ENCODE measurements around the gene PTPRM. TPM values are rescaled to one million over a fixed set of nuclear protein-coding genes. Genes with fewer than 3 reads are reported as not detected.

The PTPRM gene
- total and polyA plus RNA-seq, 2 of the 8 experiments (the other 6 are each of a cell fraction or from before 2014, with no cell fraction given), result 4.1 to 7.0 TPM

DNA sequence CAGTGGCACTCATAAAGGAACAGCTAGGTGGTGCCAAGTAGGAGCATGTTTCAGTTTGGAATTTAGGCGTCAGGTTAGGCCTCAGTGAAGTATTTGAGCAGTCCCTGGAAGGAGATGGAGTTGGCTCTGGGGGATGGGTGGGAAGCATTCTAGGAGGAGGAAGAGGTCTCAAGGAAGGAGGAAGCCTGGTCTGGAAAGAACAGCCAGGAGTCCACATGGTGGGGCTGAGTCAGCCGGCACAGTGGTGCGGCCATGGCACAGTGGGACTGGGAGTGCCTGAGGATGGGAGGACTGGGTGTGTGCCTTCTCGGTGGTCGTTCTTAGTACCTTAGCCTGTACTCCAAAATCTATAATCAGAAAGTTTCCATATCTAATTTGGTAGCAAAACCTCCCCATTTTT is 373.3 kb downstream of the PTPRM start:
- H3K4me3 ChIP-seq (ENCODE audit: extremely low read depth in 1 of 4, insufficient read depth in 2 of 4, low read depth in 3 of 4, low read length in 4 of 4), result no peak overlapping the region
- H4K8ac ChIP-seq (ENCODE audit: extremely low read depth, insufficient read depth, low read length), result no peak overlapping the region
- no peak overlapping the region for H3K4me2 ChIP-seq (ENCODE audit: insufficient read depth in 1 of 2, low read depth in 2 of 2, low read length in 2 of 2)
- H2BK5ac ChIP-seq (ENCODE audit: low read depth, low read length), result no peak overlapping the region
- no peak overlapping the region for H3K18ac ChIP-seq (ENCODE audit: extremely low read depth, low read length)
- WGBS, 2 experiments (ENCODE audit: extremely low coverage in 1 of 2, insufficient coverage in 1 of 2, insufficient read length in 1 of 2, insufficient replicate concordance in 2 of 2, low coverage in 1 of 2, low lambda C conversion rate in 2 of 2, missing lambda C conversion rate in 1 of 2), result 96% methylated on average over 5 of the region's 5 CpGs; no CpG with 5 or more reads in 1 of the 2 experiments
- H3K27ac ChIP-seq (ENCODE audit: low read depth, low read length), result no peak overlapping the region
- no peaks in the 10 kb centered on the region for H3K79me2 ChIP-seq (ENCODE audit: control insufficient read depth in 1 of 2, insufficient read depth in 2 of 2, low read length in 2 of 2)
- H2AK5ac ChIP-seq (ENCODE audit: low read depth, low read length), result no peak overlapping the region
- no peaks in the 10 kb centered on the region for H3K79me1 ChIP-seq (ENCODE audit: low read depth, low read length)
- H3K14ac ChIP-seq (ENCODE audit: insufficient read length), result no peak overlapping the region
- no peak overlapping the region for H2AFZ ChIP-seq (ENCODE audit: low read length)
- no peak overlapping the region for H2BK15ac ChIP-seq (ENCODE audit: low read length)
- no peak overlapping the region for H2BK20ac ChIP-seq (ENCODE audit: low read length)
- H3K23ac ChIP-seq (ENCODE audit: insufficient read length), result no peak overlapping the region
- H3K56ac ChIP-seq (replicated peaks; ENCODE audit: insufficient read length, low read depth, low read length), result no peak overlapping the region
- ChIA-PET POLR2A (ENCODE audit: partially characterized antibody) (no interaction called here), CTCF (ENCODE audit: partially characterized antibody) (interaction anchor here (0.6 to 0.9 kb wide), 3 partner anchors 10 to 794 kb away, joined by 3 to 6 read pairs (median 4); no protein-coding TSS in a partner anchor)
- no peak overlapping the region for H2BK120ac ChIP-seq (replicated peaks; ENCODE audit: low read depth, low read length)
- DNase-seq (ENCODE audit: low read depth in 1 of 2, low spot score in 2 of 2), result no peak
- no peaks in the 10 kb centered on the region for H3K27me3 ChIP-seq (replicated peaks in 1 of 4; ENCODE audit: control insufficient read depth in 3 of 4, extremely low read depth in 1 of 4, insufficient read depth in 3 of 4, low read length in 3 of 4)
- H4K5ac ChIP-seq (ENCODE audit: insufficient read length, low read depth, low read length), result no peak overlapping the region
- no peak overlapping the region for H3K9ac ChIP-seq (replicated peaks in 1 of 4; ENCODE audit: extremely low read depth in 1 of 4, low read depth in 3 of 4, low read length in 3 of 4)
- peaks cover 0 to 5% of the 10 kb centered on the region in 2 experiments; a peak in 1 of 4 replicates for H3K9me3 ChIP-seq (ENCODE audit: insufficient read depth in 2 of 2, low read depth in 1 of 2, low read length in 1 of 2)
- no peaks in the 10 kb centered on the region for H3K36me3 ChIP-seq (ENCODE audit: control insufficient read depth in 2 of 4, insufficient read depth in 4 of 4, low read length in 3 of 4)
- H3K4me1 ChIP-seq (replicated peaks in 1 of 4; ENCODE audit: control insufficient read depth in 3 of 4, insufficient read depth in 4 of 4, low read length in 3 of 4), result no peaks in the 10 kb centered on the region
- no peak overlapping the region for H2BK12ac ChIP-seq (ENCODE audit: low read depth, low read length)
- no peaks in the 10 kb centered on the region for H3K23me2 ChIP-seq (ENCODE audit: low read depth, low read length)
- TF ChIP-seq SUZ12 (IDR thresholded peaks at IDR 0.05; ENCODE audit: low read length) (no peak), BACH1 (IDR thresholded peaks at IDR 0.05; ENCODE audit: low read length) (no peak), MAFK (IDR thresholded peaks at IDR 0.05; ENCODE audit: low read depth, low read length) (no peak), EGR1 (IDR thresholded peaks at IDR 0.05; ENCODE audit: borderline replicate concordance, low read depth, low read length) (no peak), KDM5A (IDR thresholded peaks at IDR 0.05; ENCODE audit: low read length) (no peak), TAF7 (optimal IDR thresholded peaks at IDR 0.05; ENCODE audit: borderline replicate concordance, low read depth, low read length) (no peak), EP300 (IDR thresholded peaks at IDR 0.05; ENCODE audit: borderline replicate concordance in 1 of 2, low read depth in 2 of 2, low read length in 2 of 2) (no peak)
- TF ChIP-seq, protein P1, sequence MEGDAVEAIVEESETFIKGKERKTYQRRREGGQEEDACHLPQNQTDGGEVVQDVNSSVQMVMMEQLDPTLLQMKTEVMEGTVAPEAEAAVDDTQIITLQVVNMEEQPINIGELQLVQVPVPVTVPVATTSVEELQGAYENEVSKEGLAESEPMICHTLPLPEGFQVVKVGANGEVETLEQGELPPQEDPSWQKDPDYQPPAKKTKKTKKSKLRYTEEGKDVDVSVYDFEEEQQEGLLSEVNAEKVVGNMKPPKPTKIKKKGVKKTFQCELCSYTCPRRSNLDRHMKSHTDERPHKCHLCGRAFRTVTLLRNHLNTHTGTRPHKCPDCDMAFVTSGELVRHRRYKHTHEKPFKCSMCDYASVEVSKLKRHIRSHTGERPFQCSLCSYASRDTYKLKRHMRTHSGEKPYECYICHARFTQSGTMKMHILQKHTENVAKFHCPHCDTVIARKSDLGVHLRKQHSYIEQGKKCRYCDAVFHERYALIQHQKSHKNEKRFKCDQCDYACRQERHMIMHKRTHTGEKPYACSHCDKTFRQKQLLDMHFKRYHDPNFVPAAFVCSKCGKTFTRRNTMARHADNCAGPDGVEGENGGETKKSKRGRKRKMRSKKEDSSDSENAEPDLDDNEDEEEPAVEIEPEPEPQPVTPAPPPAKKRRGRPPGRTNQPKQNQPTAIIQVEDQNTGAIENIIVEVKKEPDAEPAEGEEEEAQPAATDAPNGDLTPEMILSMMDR (IDR thresholded peaks at IDR 0.05; ENCODE audit: control extremely low read depth in 1 of 3, insufficient read depth in 1 of 3, low read depth in 1 of 3, low read length in 3 of 3), result no peak
- TF ChIP-seq, protein P2, sequence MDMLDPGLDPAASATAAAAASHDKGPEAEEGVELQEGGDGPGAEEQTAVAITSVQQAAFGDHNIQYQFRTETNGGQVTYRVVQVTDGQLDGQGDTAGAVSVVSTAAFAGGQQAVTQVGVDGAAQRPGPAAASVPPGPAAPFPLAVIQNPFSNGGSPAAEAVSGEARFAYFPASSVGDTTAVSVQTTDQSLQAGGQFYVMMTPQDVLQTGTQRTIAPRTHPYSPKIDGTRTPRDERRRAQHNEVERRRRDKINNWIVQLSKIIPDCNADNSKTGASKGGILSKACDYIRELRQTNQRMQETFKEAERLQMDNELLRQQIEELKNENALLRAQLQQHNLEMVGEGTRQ (IDR thresholded peaks at IDR 0.05; ENCODE audit: low read length), result no peak
- no peak overlapping the region for H4K91ac ChIP-seq (replicated peaks; ENCODE audit: insufficient read length, low read length)
- H4K20me1 ChIP-seq (replicated peaks in 1 of 2; ENCODE audit: control insufficient read depth in 1 of 2, insufficient read depth in 2 of 2, low read length in 2 of 2), result no peaks in the 10 kb centered on the region
- FAIRE-seq, result no peak
- no peak overlapping the region for H3K4ac ChIP-seq (replicated peaks; ENCODE audit: insufficient read length, low read depth, low read length)
